GM12878 (cell line): ENCODE measurements around the gene NIPA2. TPM values are rescaled to one million over a fixed set of nuclear protein-coding genes. Genes with fewer than 3 reads are reported as not detected.
A peak's percentile ranks its signal among the peaks of the same experiment; 100 is the strongest.

ENCODE experiments used
- ATAC-seq: fragments of 200-7000 bp; cut with Tn5 transposase; 3 replicates; pipeline ENCODE4 v1.9.1; 2020; ENCODE audit warnings: mild to moderate bottlenecking, moderate library complexity
- BruUV-seq: library from RNA; stranded (reverse); fragments of 400-500 nt; replicated peaks from 2 replicates; lab custom pipeline; 2021; lab: Mats Ljungman, UMichigan
- CTCF ChIA-PET: fragments of 300-600 bp; sonication (Branson Sonifier 250); formaldehyde crosslinking; extraction: SDS; loops from one replicate; lab custom pipeline; 2021; ENCODE audit warnings: inconsistent platforms; lab: Yijun Ruan, JAX
- POLR2A ChIA-PET: fragments of 350-600 bp; formaldehyde crosslinking; extraction: SDS; loops from one replicate; lab custom pipeline; 2021; ENCODE audit warnings: inconsistent platforms; lab: Charles Lee
- RAD21 ChIA-PET: fragments of 300-600 bp; sonication (Branson Sonifier 250); formaldehyde crosslinking; loops from one replicate; lab custom pipeline; 2023; ENCODE audit warnings: antibody characterized with exemption; ENCODE audit not compliant: unreplicated experiment; lab: Charles Lee
- SMC1A ChIA-PET: fragments of 300-600 bp; sonication (Branson Sonifier 250); formaldehyde crosslinking; loops from one replicate; lab custom pipeline; 2023; ENCODE audit not compliant: unreplicated experiment, uncharacterized antibody; lab: Charles Lee
- DNase-seq: peaks from one replicate; pipeline ENCODE4 v3.0.0-alpha.2; 2011; ENCODE audit warnings: low read depth, low spot score
- FAIRE-seq: peaks from 3 replicates; lab custom pipeline; 2011; peaks lifted over from hg19 to GRCh38; lab: Jason Lieb, UNC
- H2AFZ ChIP-seq: 2 replicates; pipeline ENCODE4 v1.6.0; 2011; ENCODE audit warnings: low read depth, low read length, control low read depth; ENCODE audit not compliant: control insufficient read depth
- H3K27ac ChIP-seq: 2 replicates; pipeline ENCODE4 v1.5.1; 2011; ENCODE audit warnings: control low read depth; ENCODE audit not compliant: control insufficient read depth, insufficient read depth
- H3K27me3 ChIP-seq, 2 experiments: replicated peaks in 1 of 2; 2 replicates each; pipeline versions ENCODE4 v1.6.0 to v1.6.1; 2011; ENCODE audit warnings: low read length in 1 of 2; ENCODE audit not compliant: control insufficient read depth in 2 of 2, insufficient read depth in 2 of 2
- H3K36me3 ChIP-seq, 2 experiments: 2 replicates each; pipeline ENCODE4 v1.5.1; 2011; ENCODE audit warnings: low read length in 1 of 2; ENCODE audit not compliant: control insufficient read depth in 2 of 2, insufficient read depth in 2 of 2
- H3K4me1 ChIP-seq: 2 replicates; pipeline ENCODE4 v1.6.1; 2011; ENCODE audit warnings: mild to moderate bottlenecking, low read length, moderate library complexity, mixed read lengths; ENCODE audit not compliant: control insufficient read depth, insufficient read depth
- H3K4me2 ChIP-seq: 2 replicates; pipeline ENCODE4 v1.6.0; 2011; ENCODE audit warnings: control low read depth; ENCODE audit not compliant: control insufficient read depth, insufficient read depth
- H3K4me3 ChIP-seq: fragments of 200-600 bp; sonication (generic); 2 replicates; pipeline ENCODE4 v1.5.1; 2016
- H3K79me2 ChIP-seq: 2 replicates; pipeline ENCODE4 v1.6.0; 2011; ENCODE audit warnings: low read length; ENCODE audit not compliant: control insufficient read depth, insufficient read depth
- H3K9ac ChIP-seq: 2 replicates; pipeline ENCODE4 v1.8.0; 2011; ENCODE audit warnings: low read length, control low read depth, mixed read lengths; ENCODE audit not compliant: control insufficient read depth, insufficient read depth
- H3K9me3 ChIP-seq: replicated peaks from 3 replicates; pipeline ENCODE4 v1.5.1; 2011; ENCODE audit warnings: mild to moderate bottlenecking, low read length; ENCODE audit not compliant: control insufficient read depth, insufficient read depth
- H4K20me1 ChIP-seq: 2 replicates; pipeline ENCODE4 v1.6.0; 2011; ENCODE audit not compliant: control insufficient read depth, insufficient read depth
- BHLHE40 ChIP-seq, 2 experiments: fragments of 450-650 bp in 1 of 2; IDR thresholded peaks; 2 replicates each; pipeline ENCODE4 v1.6.1; 2011 to 2017; ENCODE audit warnings: low read depth in 2 of 2, borderline replicate concordance in 1 of 2, improper control_type of control experiment in 1 of 2, low read length in 1 of 2, mild to moderate bottlenecking in 1 of 2
- CEBPB ChIP-seq, 2 experiments: fragments of 150-350 bp in 1 of 2; IDR thresholded peaks; 2 replicates each; pipeline ENCODE4 v1.6.1; 2012 to 2014; ENCODE audit warnings: low read depth in 2 of 2, low read length in 2 of 2, borderline replicate concordance in 1 of 2, inconsistent platforms in 1 of 2
- CHD1 ChIP-seq: IDR thresholded peaks from 2 replicates; pipeline ENCODE4 v1.6.1; 2012; ENCODE audit warnings: low read depth, low read length, improper control_type of control experiment
- IKZF2 ChIP-seq, 2 experiments: fragments of 450-650 bp; IDR thresholded peaks; 2 replicates each; pipeline ENCODE4 v1.6.1; 2017; ENCODE audit warnings: mild to moderate bottlenecking in 2 of 2, moderate library complexity in 2 of 2
- LARP7 ChIP-seq: fragments of 450-650 bp; IDR thresholded peaks from 2 replicates; pipeline ENCODE4 v1.6.1; 2017; ENCODE audit warnings: mild to moderate bottlenecking
- MAX ChIP-seq: IDR thresholded peaks from 2 replicates; pipeline ENCODE4 v1.6.1; 2012; ENCODE audit warnings: low read depth, low read length, improper control_type of control experiment
- MXI1 ChIP-seq: fragments of 150-350 bp; IDR thresholded peaks from 2 replicates; pipeline ENCODE4 v1.6.1; 2011; ENCODE audit warnings: low read depth, mild to moderate bottlenecking, inconsistent platforms, low read length, improper control_type of control experiment
- NR2F1 ChIP-seq: fragments of 450-650 bp; conservative IDR thresholded peaks from 2 replicates; pipeline ENCODE4 v1.6.1; 2017; ENCODE audit warnings: mild to moderate bottlenecking
- NRF1 ChIP-seq: conservative IDR thresholded peaks from 2 replicates; pipeline ENCODE4 v1.6.1; 2011; ENCODE audit warnings: mild to moderate bottlenecking, low read depth, low read length, improper control_type of control experiment
- RAD51 ChIP-seq: fragments of 450-650 bp; IDR thresholded peaks from 2 replicates; pipeline ENCODE4 v1.6.1; 2016; ENCODE audit warnings: moderate library complexity, mild to moderate bottlenecking, inconsistent platforms
- RBBP5 ChIP-seq: fragments of 200-600 bp; sonication (generic); conservative IDR thresholded peaks from 2 replicates; pipeline ENCODE4 v1.6.1; 2016
- TAF1 ChIP-seq: IDR thresholded peaks from 2 replicates; pipeline ENCODE4 v1.6.1; 2011; ENCODE audit warnings: mild to moderate bottlenecking, low read depth, low read length, borderline replicate concordance
- TCF7 ChIP-seq: IDR thresholded peaks from 2 replicates; pipeline ENCODE4 v1.6.1; 2014; ENCODE audit warnings: antibody characterized with exemption, borderline replicate concordance
- ZNF207 ChIP-seq: fragments of 450-650 bp; IDR thresholded peaks from 2 replicates; pipeline ENCODE4 v1.6.1; 2014; ENCODE audit warnings: antibody characterized with exemption, mild to moderate bottlenecking, borderline replicate concordance
- ZNF622 ChIP-seq: fragments of 450-650 bp; IDR thresholded peaks from 2 replicates; pipeline ENCODE4 v1.6.1; 2017; ENCODE audit warnings: mild to moderate bottlenecking, inconsistent platforms
- WGBS: methylation state at CpG from one replicate; pipeline ENCODE4 v1.1.6; 2016; ENCODE audit warnings: low lambda C conversion rate; ENCODE audit not compliant: insufficient replicate concordance, insufficient coverage; ENCODE audit errors: missing lambda C conversion rate; 5-methylcytosine and 5-hydroxymethylcytosine counted together
- in situ Hi-C: fragments of 300-500 bp; cut with MboI; formaldehyde crosslinking; loops from 9 replicates; pipeline ENCODE4 v1.14.3; 2018; ENCODE audit warnings: mixed read lengths
- intact Hi-C: fragments of 100-400 bp; cut with micrococcal nuclease; formaldehyde crosslinking; loops from one replicate; pipeline ENCODE4 v1.14.2; 2022; ENCODE audit not compliant: unreplicated experiment
- polyA plus RNA-seq, 11 experiments: library from polyadenylated mRNA; depleted of rRNA in 4 of 11; unstranded in 6 of 11; stranded (reverse) in 5 of 11; fragments of >200 nt; fragmentation: Nextera tagmentation in 4 of 11; fragmentation: Illumina TruSeq in 1 of 11; extraction: Ambion mirVana in 4 of 11; extraction: Trizol in 1 of 11; gene quantifications; 1 replicate in 1 of 11; 2 replicates in 10 of 11; pipeline versions ENCODE4 v1.2.1 to v1.2.3, GENCODE V29; 2011 to 2016; ENCODE audit warnings: inconsistent platforms in 2 of 11, missing spikeins in 2 of 11, low read depth in 1 of 11
- total RNA-seq, 4 experiments: library from RNA; depleted of rRNA in 3 of 4; stranded (reverse); fragments of >200 nt in 3 of 4; fragmentation: Illumina TruSeq in 1 of 4; extraction: Trizol in 1 of 4; gene quantifications; 2 replicates each; pipeline versions ENCODE4 v1.2.1 to v1.2.3, GENCODE V29; 2013 to 2021
- TF ChIP-seq, protein P1 (sequence below): fragments of 450-650 bp; IDR thresholded peaks from 2 replicates; pipeline ENCODE4 v1.6.1; 2017; ENCODE audit warnings: mild to moderate bottlenecking
- TF ChIP-seq, protein P2 (sequence below): fragments of 450-650 bp; IDR thresholded peaks from 2 replicates; pipeline ENCODE4 v1.6.1; 2014; ENCODE audit warnings: mild to moderate bottlenecking

NIPA2 gene
- total and polyA plus RNA-seq, 10 of the 15 experiments (the other 5 are each of a cell fraction or from before 2014, with no cell fraction given): 24.4 to 159 (median 96.5) TPM

GRCh38 chr15:22810853-22811338 is 27.6 kb upstream of the NIPA2 start:
- H3K79me2 ChIP-seq: peaks cover 28% of the 10 kb centered on the region
- peak overlapping the region; percentile 28; the same call in 1 of the 2 replicates for H3K9ac ChIP-seq
- no peak for FAIRE-seq
- ChIA-PET CTCF (interaction anchor here (0.7 to 1.1 kb wide), 4 partner anchors 9 to 655 kb away, joined by 3 to 4 read pairs (median 4); no protein-coding TSS in a partner anchor), RAD21 (interaction anchor here (1.7 kb wide), 1 partner anchor 8 kb away, joined by 4 read pairs; no protein-coding TSS in a partner anchor), POLR2A (interaction anchor here (1.5 kb wide), 1 partner anchor 15 kb away, joined by 4 read pairs; no protein-coding TSS in a partner anchor), SMC1A (interaction anchor here (1.0 to 3.5 kb wide), 5 partner anchors 10 to 30 kb away, joined by 4 to 18 read pairs (median 6); partner anchors contain the start of genes NIPA1 and NIPA2)
- H3K4me2 ChIP-seq: peak overlapping the region; percentile 58
- in situ Hi-C loops: no loop called here
- H3K9me3 ChIP-seq: no peaks in the 10 kb centered on the region
- no TSS peak for BruUV-seq
- H3K36me3 ChIP-seq: peaks cover 13 to 27% of the 10 kb centered on the region in 2 experiments
- intact Hi-C loops: loop anchor here (1.0 to 2.0 kb wide), 2 partner anchors 9 to 28 kb away; partner anchors contain the start of gene NIPA2
- H3K4me1 ChIP-seq: peaks cover 21% of the 10 kb centered on the region
- no peak for ATAC-seq
- peak overlapping the region; percentile 70 for H3K27ac ChIP-seq
- H2AFZ ChIP-seq: no peak overlapping the region
- no peak for DNase-seq
- H3K27me3 ChIP-seq: no peaks in the 10 kb centered on the region
- H3K4me3 ChIP-seq: no peak overlapping the region
- WGBS: 100% methylated on average over 8 of the region's 8 CpGs
- H4K20me1 ChIP-seq: no peaks in the 10 kb centered on the region
- TF ChIP-seq ZNF622 (no peak), RBBP5 (no peak), CHD1 (no peak), TCF7 (no peak), TAF1 (no peak), BHLHE40 (IDR thresholded peaks at IDR 0.05; ENCODE audit: borderline replicate concordance in 1 of 2, low read depth in 2 of 2, low read length in 1 of 2) (no peak), NRF1 (no peak), NR2F1 (no peak), RAD51 (no peak), LARP7 (no peak), MAX (no peak), MXI1 (no peak), CEBPB (IDR thresholded peaks at IDR 0.05; ENCODE audit: borderline replicate concordance in 1 of 2, low read depth in 2 of 2, low read length in 2 of 2) (no peak), ZNF207 (no peak), IKZF2 (IDR thresholded peaks at IDR 0.05) (no peak)
- TF ChIP-seq, protein P1, sequence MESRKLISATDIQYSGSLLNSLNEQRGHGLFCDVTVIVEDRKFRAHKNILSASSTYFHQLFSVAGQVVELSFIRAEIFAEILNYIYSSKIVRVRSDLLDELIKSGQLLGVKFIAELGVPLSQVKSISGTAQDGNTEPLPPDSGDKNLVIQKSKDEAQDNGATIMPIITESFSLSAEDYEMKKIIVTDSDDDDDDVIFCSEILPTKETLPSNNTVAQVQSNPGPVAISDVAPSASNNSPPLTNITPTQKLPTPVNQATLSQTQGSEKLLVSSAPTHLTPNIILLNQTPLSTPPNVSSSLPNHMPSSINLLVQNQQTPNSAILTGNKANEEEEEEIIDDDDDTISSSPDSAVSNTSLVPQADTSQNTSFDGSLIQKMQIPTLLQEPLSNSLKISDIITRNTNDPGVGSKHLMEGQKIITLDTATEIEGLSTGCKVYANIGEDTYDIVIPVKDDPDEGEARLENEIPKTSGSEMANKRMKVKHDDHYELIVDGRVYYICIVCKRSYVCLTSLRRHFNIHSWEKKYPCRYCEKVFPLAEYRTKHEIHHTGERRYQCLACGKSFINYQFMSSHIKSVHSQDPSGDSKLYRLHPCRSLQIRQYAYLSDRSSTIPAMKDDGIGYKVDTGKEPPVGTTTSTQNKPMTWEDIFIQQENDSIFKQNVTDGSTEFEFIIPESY: no peak
- TF ChIP-seq, protein P2, sequence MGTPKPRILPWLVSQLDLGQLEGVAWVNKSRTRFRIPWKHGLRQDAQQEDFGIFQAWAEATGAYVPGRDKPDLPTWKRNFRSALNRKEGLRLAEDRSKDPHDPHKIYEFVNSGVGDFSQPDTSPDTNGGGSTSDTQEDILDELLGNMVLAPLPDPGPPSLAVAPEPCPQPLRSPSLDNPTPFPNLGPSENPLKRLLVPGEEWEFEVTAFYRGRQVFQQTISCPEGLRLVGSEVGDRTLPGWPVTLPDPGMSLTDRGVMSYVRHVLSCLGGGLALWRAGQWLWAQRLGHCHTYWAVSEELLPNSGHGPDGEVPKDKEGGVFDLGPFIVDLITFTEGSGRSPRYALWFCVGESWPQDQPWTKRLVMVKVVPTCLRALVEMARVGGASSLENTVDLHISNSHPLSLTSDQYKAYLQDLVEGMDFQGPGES: no peak
- TF ChIP-seq, all 136 proteins: peak for 0
